HCT116 (cell line): ENCODE data around the gene SHISA4. TPM values are rescaled to one million over a fixed set of nuclear protein-coding genes. Genes with fewer than 3 reads are reported as not detected.

ENCODE experiments used
- ATAC-seq: fragments of 200-7000 bp; cut with Tn5 transposase; 2 replicates; pipeline ENCODE4 v1.9.1; 2020; ENCODE audit warnings: mild to moderate bottlenecking, moderate library complexity
- BruUV-seq: library from RNA; stranded (reverse); fragments of 400-500 nt; replicated peaks from 2 replicates; lab custom pipeline; 2021; lab: Mats Ljungman, UMichigan
- CTCF ChIA-PET: fragments of 300-600 bp; sonication (Branson Sonifier 250); formaldehyde crosslinking; loops from one replicate; lab custom pipeline; 2021; ENCODE audit warnings: antibody characterized with exemption; lab: Charles Lee
- POLR2A ChIA-PET: fragments of 300-600, 350-600 bp; sonication (Branson Sonifier 250); formaldehyde crosslinking; loops from one replicate; lab custom pipeline; 2021; ENCODE audit warnings: antibody characterized with exemption; lab: Charles Lee
- RAD21 ChIA-PET, 2 experiments: fragments of 300-600 bp; sonication (Branson Sonifier 250); formaldehyde crosslinking; loops; one replicate each; lab custom pipeline; 2023; ENCODE audit warnings: low total read pairs in 2 of 2; ENCODE audit not compliant: uncharacterized antibody in 2 of 2, unreplicated experiment in 2 of 2, low non-redundant PET in 1 of 2; lab: Charles Lee
- DNase-seq: peaks from one replicate; pipeline ENCODE4 v3.0.0-alpha.2; 2010; ENCODE audit warnings: low read depth, low spot score
- H2AFZ ChIP-seq: fragments of 200-600 bp; shearing (Covaris generic), sonication (generic); 2 replicates; pipeline ENCODE4 v1.6.1; 2017; ENCODE audit warnings: low read depth, mixed run types, mixed read lengths, antibody characterized with exemption, low read length; ENCODE audit not compliant: poor library complexity, severe bottlenecking
- H3K27ac ChIP-seq: 2 replicates; pipeline ENCODE4 v1.5.1; 2012; ENCODE audit warnings: low read depth, low read length
- H3K27me3 ChIP-seq: fragments of 200-600 bp; sonication (generic); 2 replicates; pipeline ENCODE4 v1.6.1; 2016; ENCODE audit warnings: mixed run types, low read length, mixed read lengths; ENCODE audit not compliant: insufficient read depth
- H3K36me3 ChIP-seq, 2 experiments: fragments of 200-500 bp in 1 of 2; fragments of 200-600 bp in 1 of 2; sonication (Bioruptor generic) in 1 of 2; sonication (generic) in 1 of 2; 2 replicates each; pipeline versions ENCODE4 v1.5.1 to v1.6.1; 2014 to 2016; ENCODE audit warnings: low read length in 2 of 2, inconsistent platforms in 1 of 2, mixed read lengths in 1 of 2, mixed run types in 1 of 2; ENCODE audit not compliant: insufficient read depth in 2 of 2, control insufficient read depth in 1 of 2
- H3K4me1 ChIP-seq, 2 experiments: fragments of 200-600 bp in 1 of 2; sonication (generic) in 1 of 2; 2 replicates each; pipeline versions ENCODE4 v1.5.1 to v1.6.1; 2012 to 2017; ENCODE audit warnings: low read length in 2 of 2, inconsistent platforms in 1 of 2, mild to moderate bottlenecking in 1 of 2, mixed read lengths in 1 of 2, mixed run types in 1 of 2, moderate library complexity in 1 of 2; ENCODE audit not compliant: insufficient read depth in 2 of 2, control insufficient read depth in 1 of 2
- H3K4me2 ChIP-seq: fragments of 200-600 bp; sonication (generic); 2 replicates; pipeline ENCODE4 v1.6.1; 2017; ENCODE audit warnings: mixed run types, low read length, mixed read lengths
- H3K4me3 ChIP-seq, 2 experiments: fragments of 200-600 bp in 1 of 2; sonication (generic) in 1 of 2; replicated peaks in 1 of 2; 2 replicates each; pipeline ENCODE4 v1.5.1; 2011 to 2016; ENCODE audit warnings: low read length in 2 of 2, control low read depth in 1 of 2, low read depth in 1 of 2, mild to moderate bottlenecking in 1 of 2, mixed read lengths in 1 of 2, mixed run types in 1 of 2
- H3K79me2 ChIP-seq: fragments of 200-600 bp; sonication (generic); 2 replicates; pipeline ENCODE4 v1.6.1; 2017; ENCODE audit warnings: mild to moderate bottlenecking, mixed run types, low read length, moderate library complexity, mixed read lengths; ENCODE audit not compliant: insufficient read depth
- H3K9ac ChIP-seq: fragments of 200-600 bp; sonication (generic); 2 replicates; pipeline ENCODE4 v1.6.1; 2016; ENCODE audit warnings: low read length, mixed read lengths
- H3K9me2 ChIP-seq: fragments of 200-600 bp; sonication (generic), shearing (Covaris generic); 2 replicates; pipeline ENCODE4 v1.6.1; 2017; ENCODE audit warnings: mixed run types, mild to moderate bottlenecking, moderate library complexity; ENCODE audit not compliant: insufficient read depth
- H3K9me3 ChIP-seq, 2 experiments: fragments of 200-500 bp in 1 of 2; fragments of 200-600 bp in 1 of 2; sonication (Bioruptor generic) in 1 of 2; sonication (generic) in 1 of 2; 2 replicates each; pipeline ENCODE4 v1.6.1; 2014 to 2017; ENCODE audit warnings: low read length in 2 of 2, mixed read lengths in 2 of 2, inconsistent platforms in 1 of 2, low read depth in 1 of 2, mild to moderate bottlenecking in 1 of 2, mixed run types in 1 of 2, moderate library complexity in 1 of 2; ENCODE audit not compliant: control insufficient read depth in 1 of 2, insufficient read depth in 1 of 2
- H4K20me1 ChIP-seq: fragments of 200-600 bp; sonication (generic), shearing (Covaris generic); 2 replicates; pipeline ENCODE4 v1.6.1; 2017; ENCODE audit warnings: mixed run types, mild to moderate bottlenecking, moderate library complexity; ENCODE audit not compliant: insufficient read depth
- CEBPB ChIP-seq: IDR thresholded peaks from 2 replicates; pipeline ENCODE4 v1.6.1; 2012; ENCODE audit warnings: low read depth
- EGR1 ChIP-seq: IDR thresholded peaks from 2 replicates; pipeline ENCODE4 v1.6.1; 2012; ENCODE audit warnings: low read depth
- ELF1 ChIP-seq: IDR thresholded peaks from 2 replicates; pipeline ENCODE4 v1.6.1; 2012; ENCODE audit warnings: low read depth, borderline replicate concordance
- EZH2 ChIP-seq: fragments of 200-600 bp; sonication (generic); IDR thresholded peaks from 2 replicates; pipeline ENCODE4 v1.6.1; 2017; ENCODE audit warnings: antibody characterized with exemption, mixed run types
- EZH2phosphoT487 ChIP-seq: fragments of 200-600 bp; IDR thresholded peaks from 2 replicates; pipeline ENCODE4 v1.6.1; 2018; ENCODE audit warnings: antibody characterized with exemption, borderline replicate concordance
- FOSL1 ChIP-seq: IDR thresholded peaks from 2 replicates; pipeline ENCODE4 v1.6.1; 2012; ENCODE audit warnings: low read depth
- JUND ChIP-seq: IDR thresholded peaks from 2 replicates; pipeline ENCODE4 v1.6.1; 2012
- MAX ChIP-seq: IDR thresholded peaks from 2 replicates; pipeline ENCODE4 v1.6.1; 2012
- RAD21 ChIP-seq: IDR thresholded peaks from 2 replicates; pipeline ENCODE4 v1.6.1; 2012; ENCODE audit warnings: low read depth, mild to moderate bottlenecking
- SIN3A ChIP-seq: IDR thresholded peaks from 2 replicates; pipeline ENCODE4 v1.6.1; 2012; ENCODE audit warnings: low read depth
- SP1 ChIP-seq: IDR thresholded peaks from 2 replicates; pipeline ENCODE4 v1.6.1; 2012; ENCODE audit warnings: low read depth
- SRF ChIP-seq: IDR thresholded peaks from 2 replicates; pipeline ENCODE4 v1.6.1; 2012; ENCODE audit warnings: low read depth
- TCF7L2 ChIP-seq: IDR thresholded peaks from 2 replicates; pipeline ENCODE4 v1.7.0; 2011; ENCODE audit warnings: borderline replicate concordance, inconsistent platforms; ENCODE audit not compliant: insufficient read depth, insufficient read length; ENCODE audit errors: extremely low read depth
- YY1 ChIP-seq: IDR thresholded peaks from 2 replicates; pipeline ENCODE4 v1.6.1; 2011; ENCODE audit warnings: low read length, low read depth, moderate library complexity, mild to moderate bottlenecking; ENCODE audit not compliant: insufficient replicate concordance; ENCODE audit errors: extremely low read depth
- ZFX ChIP-seq: fragments of 450-650 bp; IDR thresholded peaks from 2 replicates; pipeline ENCODE4 v1.6.1; 2017
- ZNF274 ChIP-seq: fragments of 200-500 bp; sonication (Bioruptor generic); IDR thresholded peaks from 2 replicates; pipeline ENCODE4 v1.6.1; 2014; ENCODE audit warnings: mild to moderate bottlenecking, low read depth, low read length, inconsistent platforms
- intact Hi-C: fragments of 100-400 bp; cut with micrococcal nuclease; formaldehyde crosslinking; loops from 2 replicates; pipeline ENCODE4 v1.10.0; 2022
- total RNA-seq: library from RNA; stranded (reverse); gene quantifications from one replicate; pipeline ENCODE4 v1.2.1, GENCODE V29; 2021; ENCODE audit not compliant: unreplicated experiment
- TF ChIP-seq, protein P1 (sequence below): IDR thresholded peaks from 2 replicates; pipeline ENCODE4 v1.6.1; 2012; ENCODE audit warnings: low read depth
- TF ChIP-seq, protein P2 (sequence below): IDR thresholded peaks from 2 replicates; pipeline ENCODE4 v1.6.1; 2011; ENCODE audit warnings: mild to moderate bottlenecking, low read length, moderate library complexity; ENCODE audit not compliant: insufficient replicate concordance; ENCODE audit errors: extremely low read depth
- TF ChIP-seq, protein P3 (sequence below), 3 experiments: fragments of 200-600 bp in 1 of 3; sonication (generic) in 1 of 3; IDR thresholded peaks in 2 of 3; conservative IDR thresholded peaks in 1 of 3; 2 replicates each; pipeline ENCODE4 v1.5.1; 2012 to 2017; ENCODE audit warnings: low read depth in 2 of 3, low read length in 2 of 3, antibody characterized with exemption in 1 of 3, borderline replicate concordance in 1 of 3, control low read depth in 1 of 3, mild to moderate bottlenecking in 1 of 3, mixed read lengths in 1 of 3, mixed run types in 1 of 3, moderate library complexity in 1 of 3; ENCODE audit not compliant: insufficient read depth in 1 of 3
- TF ChIP-seq, protein P4 (sequence below): IDR thresholded peaks from 2 replicates; pipeline ENCODE4 v1.6.1; 2012

The SHISA4 gene
- total RNA-seq, 1 experiment from 2014 or later = 15.2 TPM

DNA sequence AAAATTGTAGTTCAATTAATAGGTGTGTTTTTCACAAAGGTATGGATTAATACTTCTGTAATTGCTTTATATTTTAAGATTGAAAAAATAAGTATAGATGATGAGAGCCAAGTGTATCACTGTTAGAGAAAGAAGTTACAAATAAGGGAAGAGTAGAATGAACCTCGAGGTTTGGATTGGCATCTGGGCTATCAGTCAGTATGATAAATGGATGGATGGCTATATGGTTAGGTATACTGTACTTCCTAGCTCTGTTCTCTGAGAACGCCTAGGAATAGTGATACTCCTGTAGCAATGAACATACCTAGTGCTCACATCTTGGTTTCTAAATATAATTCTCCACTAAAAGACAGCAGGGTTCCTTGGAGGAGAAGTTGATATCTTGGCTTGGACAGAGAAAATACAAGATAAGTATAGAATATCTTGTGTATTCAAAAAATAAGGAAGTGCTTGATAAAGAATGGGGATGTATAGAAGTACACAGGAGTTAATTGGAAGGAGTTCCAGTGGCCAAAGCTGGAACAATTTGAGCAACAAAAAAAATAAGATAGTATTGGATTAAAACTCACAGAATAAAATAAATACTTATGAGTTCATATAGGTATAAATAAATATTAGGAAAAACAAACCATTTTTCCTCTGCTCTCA is 47.3 kb upstream of the SHISA4 start:
- BruUV-seq = no TSS peak
- H3K27ac ChIP-seq = no peak overlapping the region
- no peak for DNase-seq
- POLR2A ChIA-PET = no interaction called here
- intact Hi-C loops = no loop called here
- TF ChIP-seq, protein P1, sequence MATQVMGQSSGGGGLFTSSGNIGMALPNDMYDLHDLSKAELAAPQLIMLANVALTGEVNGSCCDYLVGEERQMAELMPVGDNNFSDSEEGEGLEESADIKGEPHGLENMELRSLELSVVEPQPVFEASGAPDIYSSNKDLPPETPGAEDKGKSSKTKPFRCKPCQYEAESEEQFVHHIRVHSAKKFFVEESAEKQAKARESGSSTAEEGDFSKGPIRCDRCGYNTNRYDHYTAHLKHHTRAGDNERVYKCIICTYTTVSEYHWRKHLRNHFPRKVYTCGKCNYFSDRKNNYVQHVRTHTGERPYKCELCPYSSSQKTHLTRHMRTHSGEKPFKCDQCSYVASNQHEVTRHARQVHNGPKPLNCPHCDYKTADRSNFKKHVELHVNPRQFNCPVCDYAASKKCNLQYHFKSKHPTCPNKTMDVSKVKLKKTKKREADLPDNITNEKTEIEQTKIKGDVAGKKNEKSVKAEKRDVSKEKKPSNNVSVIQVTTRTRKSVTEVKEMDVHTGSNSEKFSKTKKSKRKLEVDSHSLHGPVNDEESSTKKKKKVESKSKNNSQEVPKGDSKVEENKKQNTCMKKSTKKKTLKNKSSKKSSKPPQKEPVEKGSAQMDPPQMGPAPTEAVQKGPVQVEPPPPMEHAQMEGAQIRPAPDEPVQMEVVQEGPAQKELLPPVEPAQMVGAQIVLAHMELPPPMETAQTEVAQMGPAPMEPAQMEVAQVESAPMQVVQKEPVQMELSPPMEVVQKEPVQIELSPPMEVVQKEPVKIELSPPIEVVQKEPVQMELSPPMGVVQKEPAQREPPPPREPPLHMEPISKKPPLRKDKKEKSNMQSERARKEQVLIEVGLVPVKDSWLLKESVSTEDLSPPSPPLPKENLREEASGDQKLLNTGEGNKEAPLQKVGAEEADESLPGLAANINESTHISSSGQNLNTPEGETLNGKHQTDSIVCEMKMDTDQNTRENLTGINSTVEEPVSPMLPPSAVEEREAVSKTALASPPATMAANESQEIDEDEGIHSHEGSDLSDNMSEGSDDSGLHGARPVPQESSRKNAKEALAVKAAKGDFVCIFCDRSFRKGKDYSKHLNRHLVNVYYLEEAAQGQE = no peak
- TF ChIP-seq, protein P2, sequence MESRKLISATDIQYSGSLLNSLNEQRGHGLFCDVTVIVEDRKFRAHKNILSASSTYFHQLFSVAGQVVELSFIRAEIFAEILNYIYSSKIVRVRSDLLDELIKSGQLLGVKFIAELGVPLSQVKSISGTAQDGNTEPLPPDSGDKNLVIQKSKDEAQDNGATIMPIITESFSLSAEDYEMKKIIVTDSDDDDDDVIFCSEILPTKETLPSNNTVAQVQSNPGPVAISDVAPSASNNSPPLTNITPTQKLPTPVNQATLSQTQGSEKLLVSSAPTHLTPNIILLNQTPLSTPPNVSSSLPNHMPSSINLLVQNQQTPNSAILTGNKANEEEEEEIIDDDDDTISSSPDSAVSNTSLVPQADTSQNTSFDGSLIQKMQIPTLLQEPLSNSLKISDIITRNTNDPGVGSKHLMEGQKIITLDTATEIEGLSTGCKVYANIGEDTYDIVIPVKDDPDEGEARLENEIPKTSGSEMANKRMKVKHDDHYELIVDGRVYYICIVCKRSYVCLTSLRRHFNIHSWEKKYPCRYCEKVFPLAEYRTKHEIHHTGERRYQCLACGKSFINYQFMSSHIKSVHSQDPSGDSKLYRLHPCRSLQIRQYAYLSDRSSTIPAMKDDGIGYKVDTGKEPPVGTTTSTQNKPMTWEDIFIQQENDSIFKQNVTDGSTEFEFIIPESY = no peak
- no peak for TF ChIP-seq YY1
- TF ChIP-seq RAD21 = no peak
- TF ChIP-seq SIN3A = no peak
- no peak for TF ChIP-seq TCF7L2
- TF ChIP-seq EZH2 = no peak
- TF ChIP-seq, protein P3, sequence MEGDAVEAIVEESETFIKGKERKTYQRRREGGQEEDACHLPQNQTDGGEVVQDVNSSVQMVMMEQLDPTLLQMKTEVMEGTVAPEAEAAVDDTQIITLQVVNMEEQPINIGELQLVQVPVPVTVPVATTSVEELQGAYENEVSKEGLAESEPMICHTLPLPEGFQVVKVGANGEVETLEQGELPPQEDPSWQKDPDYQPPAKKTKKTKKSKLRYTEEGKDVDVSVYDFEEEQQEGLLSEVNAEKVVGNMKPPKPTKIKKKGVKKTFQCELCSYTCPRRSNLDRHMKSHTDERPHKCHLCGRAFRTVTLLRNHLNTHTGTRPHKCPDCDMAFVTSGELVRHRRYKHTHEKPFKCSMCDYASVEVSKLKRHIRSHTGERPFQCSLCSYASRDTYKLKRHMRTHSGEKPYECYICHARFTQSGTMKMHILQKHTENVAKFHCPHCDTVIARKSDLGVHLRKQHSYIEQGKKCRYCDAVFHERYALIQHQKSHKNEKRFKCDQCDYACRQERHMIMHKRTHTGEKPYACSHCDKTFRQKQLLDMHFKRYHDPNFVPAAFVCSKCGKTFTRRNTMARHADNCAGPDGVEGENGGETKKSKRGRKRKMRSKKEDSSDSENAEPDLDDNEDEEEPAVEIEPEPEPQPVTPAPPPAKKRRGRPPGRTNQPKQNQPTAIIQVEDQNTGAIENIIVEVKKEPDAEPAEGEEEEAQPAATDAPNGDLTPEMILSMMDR (IDR thresholded peaks at IDR 0.05 in 2 of 3, conservative IDR thresholded peaks at IDR 0.05 in 1 of 3; ENCODE audit: borderline replicate concordance in 1 of 3, insufficient read depth in 1 of 3, low read depth in 2 of 3, low read length in 2 of 3) = no peak
- no peak for TF ChIP-seq EZH2phosphoT487
- no peak for TF ChIP-seq EGR1
- TF ChIP-seq MAX = no peak
- no peak for TF ChIP-seq ZNF274
- no peak for TF ChIP-seq ZFX
- no peak for TF ChIP-seq CEBPB
- TF ChIP-seq, protein P4, sequence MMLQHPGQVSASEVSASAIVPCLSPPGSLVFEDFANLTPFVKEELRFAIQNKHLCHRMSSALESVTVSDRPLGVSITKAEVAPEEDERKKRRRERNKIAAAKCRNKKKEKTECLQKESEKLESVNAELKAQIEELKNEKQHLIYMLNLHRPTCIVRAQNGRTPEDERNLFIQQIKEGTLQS = no peak
- no peak for TF ChIP-seq ELF1
- no peak for TF ChIP-seq JUND
- TF ChIP-seq FOSL1 = no peak
- TF ChIP-seq SP1 = no peak
- TF ChIP-seq SRF = no peak
- peaks cover 5% of the 10 kb centered on the region; the same call in 1 of the 2 replicates for H4K20me1 ChIP-seq
- H3K79me2 ChIP-seq = peaks cover 99% of the 10 kb centered on the region
- H3K4me1 ChIP-seq = no peaks in the 10 kb centered on the region; a peak in 1 of 4 replicates
- H2AFZ ChIP-seq = no peak overlapping the region
- no peak overlapping the region for H3K4me2 ChIP-seq
- H3K9me3 ChIP-seq = no peaks in the 10 kb centered on the region
- no peak overlapping the region for H3K9ac ChIP-seq
- no peak for ATAC-seq
- H3K36me3 ChIP-seq = no peaks in the 10 kb centered on the region
- H3K4me3 ChIP-seq = no peak overlapping the region
- H3K9me2 ChIP-seq = no peaks in the 10 kb centered on the region
- H3K27me3 ChIP-seq = no peaks in the 10 kb centered on the region
- RAD21 ChIA-PET = no interaction called here
- CTCF ChIA-PET = no interaction called here
